IgD-negative memory B cell (primary cell): ENCODE data around the gene IKZF1. TPM values are rescaled to one million over a fixed set of nuclear protein-coding genes. Genes with fewer than 3 reads are reported as not detected.
"Not testable (repeated sequence)": the region's sequence is repeated elsewhere in the genome, so short reads cannot be mapped to it uniquely, and the experiment has no call there.

Source experiments
- H3K27ac Mint-ChIP-seq, 3 donors: one replicate each; pipeline ENCODE4 v1.8.0; 2020 to 2022; ENCODE audit warnings: mild to moderate bottlenecking in 3 of 3, mixed read lengths in 3 of 3, moderate library complexity in 1 of 3
- H3K27me3 Mint-ChIP-seq: one replicate; pipeline ENCODE4 v1.8.0; 2021; ENCODE audit warnings: mixed read lengths
- H3K36me3 Mint-ChIP-seq: one replicate; pipeline ENCODE4 v1.8.0; 2020; ENCODE audit warnings: mild to moderate bottlenecking, mixed read lengths
- H3K4me1 Mint-ChIP-seq, 3 donors: one replicate each; pipeline ENCODE4 v1.8.0; 2020 to 2022; ENCODE audit warnings: mixed read lengths in 3 of 3, mild to moderate bottlenecking in 1 of 3
- H3K4me3 Mint-ChIP-seq, 4 donors: one replicate each; pipeline ENCODE4 v1.8.0; 2020 to 2022; ENCODE audit warnings: mild to moderate bottlenecking in 4 of 4, mixed read lengths in 4 of 4, moderate library complexity in 3 of 4
- H3K9me3 Mint-ChIP-seq, 3 donors: one replicate each; pipeline ENCODE4 v1.8.0; 2020 to 2021; ENCODE audit warnings: mixed read lengths in 3 of 3, mild to moderate bottlenecking in 1 of 3
- polyA plus RNA-seq: library from polyadenylated mRNA; unstranded; fragments of 300-500 nt; fragmentation: Illumina TruSeq; gene quantifications from one replicate; pipeline ENCODE4 v1.2.3, GENCODE V29; 2021

Gene IKZF1
- polyA plus RNA-seq, 1 donor from 2014 or later, result 213 TPM

- no peaks in the 10 kb centered on the region for H3K9me3 Mint-ChIP-seq
- peaks cover 1% of the 10 kb centered on the region for H3K27me3 Mint-ChIP-seq
- no peak overlapping the region for H3K27ac Mint-ChIP-seq
- H3K36me3 Mint-ChIP-seq, result peaks cover 5% of the 10 kb centered on the region
- H3K4me3 Mint-ChIP-seq, result peak overlapping the region in 3 of 4 donors; percentile 54 to 91 (median 86)
- peaks cover 28 to 60% (median 57%) of the 10 kb centered on the region in 3 donors for H3K4me1 Mint-ChIP-seq
Observed at GRCh38 chr7:50329775-50330174, 25.3 kb downstream of the IKZF1 start.

GRCh38 chr7:50330254-50330653, 25.7 kb downstream of the IKZF1 start:
- H3K36me3 Mint-ChIP-seq, result peaks cover 5% of the 10 kb centered on the region
- peak overlapping the region in 3 of 4 donors; percentile 54 to 91 (median 86) for H3K4me3 Mint-ChIP-seq
- no peak overlapping the region for H3K27ac Mint-ChIP-seq
- peaks cover 1% of the 10 kb centered on the region for H3K27me3 Mint-ChIP-seq
- no peaks in the 10 kb centered on the region for H3K9me3 Mint-ChIP-seq
- H3K4me1 Mint-ChIP-seq, result peaks cover 26 to 60% (median 57%) of the 10 kb centered on the region in 3 donors

DNA sequence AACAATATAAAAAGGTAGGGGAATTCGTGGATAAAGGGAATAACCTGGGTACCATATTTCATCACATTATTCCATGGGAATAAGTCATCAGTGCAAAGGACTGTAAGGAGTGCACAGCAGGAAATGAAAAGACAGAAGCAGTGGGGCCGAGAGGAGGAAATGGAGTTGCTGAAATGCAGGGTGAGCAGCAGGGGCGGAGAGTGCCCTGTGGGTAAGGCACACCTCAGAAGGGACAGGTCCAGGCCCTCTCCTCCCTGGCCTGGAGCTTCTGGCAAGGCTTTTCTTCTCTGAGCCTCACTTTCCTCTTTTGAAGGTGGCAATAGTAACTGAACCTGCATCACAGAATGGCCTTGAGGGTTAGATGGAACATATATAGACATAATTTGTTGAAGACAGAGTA, 26.2 kb downstream of the IKZF1 start:
- Mint-ChIP-seq H3K4me3 (peak overlapping the region in 3 of 4 donors; percentile 54 to 91 (median 86)), H3K36me3 (peaks cover 5% of the 10 kb centered on the region), H3K9me3 (no peaks in the 10 kb centered on the region), H3K4me1 (peaks cover 26 to 60% (median 56%) of the 10 kb centered on the region in 3 donors), H3K27ac (no peak overlapping the region), H3K27me3 (peaks cover 1% of the 10 kb centered on the region)

DNA sequence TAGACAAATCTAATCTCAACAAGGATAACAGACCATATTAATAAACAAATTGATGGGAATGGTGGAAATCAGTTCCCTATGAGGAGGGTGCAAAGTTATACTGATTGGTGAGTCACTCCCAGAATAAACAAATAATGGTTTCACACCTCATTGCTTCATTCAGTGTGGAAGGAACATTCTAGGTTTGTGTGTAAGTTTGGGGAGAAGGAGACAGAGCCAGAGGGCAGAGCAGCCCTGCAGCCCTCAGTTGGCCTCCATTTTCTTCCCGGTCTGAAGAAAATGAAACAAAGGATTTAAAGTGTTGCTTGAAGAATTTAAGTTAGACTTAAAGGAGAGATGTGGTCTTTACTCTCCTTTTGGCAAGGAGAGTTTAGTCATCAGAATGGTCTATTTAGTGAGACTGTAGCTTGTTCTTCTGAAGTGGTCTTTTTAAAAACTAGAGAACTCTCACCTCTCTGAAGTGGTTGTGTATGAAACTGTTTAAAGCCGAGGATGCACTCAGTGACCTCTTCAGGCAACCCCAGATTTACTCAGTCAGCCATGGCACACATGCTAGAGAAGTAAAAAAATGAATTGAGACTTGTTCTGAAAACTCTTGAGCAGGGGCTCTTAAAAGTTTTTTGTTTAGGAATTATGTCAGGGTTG, 27.2 kb downstream of the IKZF1 start:
- Mint-ChIP-seq H3K36me3 (peaks cover 3% of the 10 kb centered on the region), H3K27ac (no peak overlapping the region), H3K4me1 (peaks cover 23 to 52% (median 46%) of the 10 kb centered on the region in 3 donors), H3K27me3 (peaks cover 1% of the 10 kb centered on the region), H3K9me3 (no peaks in the 10 kb centered on the region), H3K4me3 (peak overlapping the region in 2 of 4 donors; percentile 35 to 86)

- Mint-ChIP-seq H3K36me3 (peaks cover 3% of the 10 kb centered on the region), H3K27ac (no peak overlapping the region), H3K4me3 (peak overlapping the region in 2 of 4 donors; percentile 35 to 86), H3K9me3 (no peaks in the 10 kb centered on the region), H3K27me3 (peaks cover 1% of the 10 kb centered on the region), H3K4me1 (peaks cover 24 to 47% (median 41%) of the 10 kb centered on the region in 3 donors)
Observed at GRCh38 chr7:50332241-50333165, 28.0 kb downstream of the IKZF1 start.

DNA sequence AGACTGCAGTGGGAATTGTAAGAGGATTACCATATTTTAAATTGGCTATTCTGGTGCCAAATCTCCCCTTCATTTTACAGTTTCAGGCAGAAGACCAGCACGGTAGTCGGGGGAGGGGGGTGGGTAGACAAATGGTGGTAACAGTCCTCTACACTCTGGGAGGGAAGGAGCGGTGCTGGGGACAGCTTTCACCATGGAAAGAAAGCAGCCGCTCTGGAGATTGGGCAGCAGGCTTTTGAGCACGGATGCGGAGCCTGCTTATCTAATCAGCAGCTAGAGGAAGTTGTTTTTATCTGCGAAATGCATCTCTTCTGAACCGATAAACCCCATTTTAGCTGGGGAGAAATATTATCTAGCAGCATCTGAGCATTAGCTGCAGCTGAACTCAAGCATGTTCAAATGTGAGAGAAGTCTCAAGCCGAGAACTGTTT, 28.7 kb downstream of the IKZF1 start:
- peaks cover 1% of the 10 kb centered on the region for H3K27me3 Mint-ChIP-seq
- H3K27ac Mint-ChIP-seq, result no peak overlapping the region
- H3K4me3 Mint-ChIP-seq, result no peak overlapping the region
- peaks cover 24 to 47% (median 44%) of the 10 kb centered on the region in 3 donors for H3K4me1 Mint-ChIP-seq
- H3K9me3 Mint-ChIP-seq, result no peaks in the 10 kb centered on the region
- peaks cover 2% of the 10 kb centered on the region for H3K36me3 Mint-ChIP-seq

- no peak overlapping the region for H3K27ac Mint-ChIP-seq
- peaks cover 1% of the 10 kb centered on the region for H3K27me3 Mint-ChIP-seq
- H3K4me1 Mint-ChIP-seq, result peaks cover 31 to 54% (median 54%) of the 10 kb centered on the region in 3 donors
- H3K9me3 Mint-ChIP-seq, result no peaks in the 10 kb centered on the region
- H3K36me3 Mint-ChIP-seq, result peaks cover 2% of the 10 kb centered on the region
- no peak overlapping the region for H3K4me3 Mint-ChIP-seq
Observed at GRCh38 chr7:50334341-50334994, 30.0 kb downstream of the IKZF1 start.

DNA sequence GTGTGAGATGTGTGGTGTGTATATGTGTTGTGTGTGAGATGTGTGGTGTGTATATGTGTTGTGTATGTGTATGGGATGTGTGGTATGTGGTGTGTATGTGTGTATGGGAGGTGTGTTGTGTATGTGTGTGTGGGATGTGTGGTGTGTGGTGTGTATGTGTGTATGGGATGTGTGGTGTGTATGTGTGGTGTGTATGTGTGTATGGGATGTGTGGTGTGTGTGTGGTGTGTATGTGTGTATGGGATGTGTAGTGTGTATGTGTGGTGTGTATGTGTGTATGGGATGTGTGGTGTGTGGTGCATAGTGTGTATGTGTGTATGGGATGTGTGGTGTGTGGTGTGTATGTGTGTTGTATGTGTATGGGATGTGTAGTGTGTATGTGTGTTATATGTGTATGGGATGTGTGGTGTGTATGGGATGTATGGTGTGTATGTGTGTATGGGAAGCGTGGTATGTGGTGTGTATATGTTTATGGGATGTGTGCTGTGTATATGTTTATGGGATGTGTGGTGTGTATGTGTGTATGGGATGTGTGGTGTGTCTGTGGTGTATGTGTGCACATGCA, 30.8 kb downstream of the IKZF1 start:
- Mint-ChIP-seq H3K4me3 (no peak overlapping the region), H3K9me3 (no peaks in the 10 kb centered on the region), H3K27me3 (no peaks in the 10 kb centered on the region), H3K27ac (no peak overlapping the region), H3K36me3 (peaks cover 2% of the 10 kb centered on the region), H3K4me1 (peaks cover 39 to 54% (median 53%) of the 10 kb centered on the region in 3 donors)

GRCh38 chr7:50335795-50336754, 31.6 kb downstream of the IKZF1 start:
- Mint-ChIP-seq H3K4me3 (peak overlapping the region in 2 of 4 donors; percentile 63 to 93), H3K9me3 (no peaks in the 10 kb centered on the region), H3K27me3 (no peaks in the 10 kb centered on the region), H3K36me3 (no peaks in the 10 kb centered on the region), H3K27ac (no peak overlapping the region), H3K4me1 (peaks cover 43 to 53% (median 50%) of the 10 kb centered on the region in 3 donors)

DNA sequence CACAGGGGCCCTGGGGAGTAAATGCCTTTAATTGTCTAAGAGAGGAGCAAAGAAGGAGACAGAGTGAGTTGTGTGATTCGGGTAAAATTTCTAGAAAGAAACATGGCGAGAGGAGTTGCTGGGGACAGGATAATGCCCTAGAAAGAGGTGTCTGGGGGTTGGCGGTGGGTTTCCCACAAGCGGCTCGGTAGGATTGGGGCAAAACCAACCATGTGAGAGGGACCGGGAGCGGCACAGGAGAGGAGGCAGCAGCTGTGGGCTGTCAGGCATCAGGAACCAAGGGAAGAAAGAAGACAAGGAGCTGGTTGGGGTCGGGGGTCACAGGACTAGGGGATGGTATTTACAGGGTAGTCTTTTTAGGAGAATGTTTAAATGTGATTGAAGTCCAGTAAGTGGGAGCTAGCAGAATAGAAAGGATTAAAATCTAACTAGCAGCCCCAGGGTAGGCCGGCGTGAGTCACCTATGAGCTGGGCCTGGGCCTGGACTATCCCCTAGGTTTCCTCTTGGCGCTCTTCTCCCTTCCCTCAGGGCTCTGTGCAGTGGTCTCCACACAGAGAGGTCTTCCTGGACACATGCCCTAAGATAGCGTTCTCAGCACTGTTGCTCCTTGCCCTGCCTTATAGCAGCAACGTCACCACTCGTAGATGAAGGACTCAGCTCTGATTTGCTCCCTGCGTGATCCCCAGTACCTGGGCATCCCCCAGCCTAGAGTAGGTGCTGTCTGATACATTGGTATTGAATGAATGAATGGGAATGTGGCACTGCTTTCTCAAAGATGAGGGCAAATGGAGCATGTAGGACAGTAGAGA, 32.6 kb downstream of the IKZF1 start:
- Mint-ChIP-seq H3K4me1 (peaks cover 48 to 52% (median 52%) of the 10 kb centered on the region in 3 donors), H3K9me3 (no peaks in the 10 kb centered on the region), H3K27me3 (no peaks in the 10 kb centered on the region), H3K36me3 (no peaks in the 10 kb centered on the region), H3K4me3 (peak overlapping the region in 2 of 4 donors; percentile 67 to 93), H3K27ac (no peak overlapping the region)

DNA sequence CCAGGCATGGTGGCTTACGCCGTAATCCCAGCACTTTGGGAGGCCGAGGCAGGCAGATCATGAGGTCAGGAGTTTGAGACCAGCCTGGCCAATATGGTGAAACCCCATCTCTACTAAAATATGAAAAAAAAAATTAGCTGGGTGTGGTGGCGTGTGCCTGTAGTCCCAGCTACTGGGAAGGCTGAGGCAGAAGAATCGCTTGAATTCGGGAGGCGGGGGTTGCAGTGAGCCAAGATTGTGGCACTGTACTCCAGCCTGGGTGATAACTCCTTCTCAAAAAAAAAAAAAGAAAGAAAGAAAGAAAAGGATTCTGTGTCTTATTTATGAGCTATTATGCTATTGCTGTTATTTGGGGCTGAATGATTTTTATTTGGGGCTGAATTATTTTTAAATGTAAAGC, 35.0 kb downstream of the IKZF1 start:
- peak overlapping the region in 2 of 4 donors; percentile 78 to 93 for H3K4me3 Mint-ChIP-seq
- not testable (repeated sequence) for H3K27me3 Mint-ChIP-seq, H3K9me3 Mint-ChIP-seq, H3K36me3 Mint-ChIP-seq
- peaks cover 61 to 73% (median 62%) of the 10 kb centered on the region in 3 donors for H3K4me1 Mint-ChIP-seq
- H3K27ac Mint-ChIP-seq, result peak overlapping the region in 1 of 3 donors; percentile 93

DNA sequence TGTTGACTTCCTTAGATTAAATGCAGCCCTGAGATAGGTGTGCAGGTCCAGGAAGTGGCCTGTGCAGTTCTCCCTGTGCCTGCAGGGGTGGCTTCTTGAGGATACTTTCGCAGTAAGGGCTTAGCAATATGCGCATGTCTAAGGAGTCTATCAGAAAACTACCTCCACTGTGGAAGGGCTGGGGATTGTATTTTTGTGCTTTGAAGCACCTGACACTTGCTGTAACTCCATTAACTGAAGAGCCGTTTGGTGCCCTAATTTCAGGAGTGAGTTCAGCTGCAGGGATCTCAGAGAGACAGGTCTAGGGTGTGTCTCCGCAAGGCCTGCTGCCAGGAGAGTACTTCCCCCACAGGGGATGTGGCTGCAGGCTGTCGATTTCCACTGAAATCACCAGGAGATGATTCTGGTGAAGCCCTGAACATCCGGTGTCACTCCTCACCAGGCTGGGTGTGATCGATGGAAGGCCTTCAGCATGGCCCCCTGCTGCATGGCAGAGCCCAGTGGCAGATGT, 35.5 kb downstream of the IKZF1 start:
- Mint-ChIP-seq H3K27ac (peak overlapping the region in 2 of 3 donors; percentile 91 to 93), H3K27me3 (no peaks in the 10 kb centered on the region), H3K4me3 (peak overlapping the region in 2 of 4 donors; percentile 41 to 79), H3K9me3 (no peaks in the 10 kb centered on the region), H3K4me1 (peaks cover 63 to 75% (median 65%) of the 10 kb centered on the region in 3 donors), H3K36me3 (peaks cover 8% of the 10 kb centered on the region)

DNA sequence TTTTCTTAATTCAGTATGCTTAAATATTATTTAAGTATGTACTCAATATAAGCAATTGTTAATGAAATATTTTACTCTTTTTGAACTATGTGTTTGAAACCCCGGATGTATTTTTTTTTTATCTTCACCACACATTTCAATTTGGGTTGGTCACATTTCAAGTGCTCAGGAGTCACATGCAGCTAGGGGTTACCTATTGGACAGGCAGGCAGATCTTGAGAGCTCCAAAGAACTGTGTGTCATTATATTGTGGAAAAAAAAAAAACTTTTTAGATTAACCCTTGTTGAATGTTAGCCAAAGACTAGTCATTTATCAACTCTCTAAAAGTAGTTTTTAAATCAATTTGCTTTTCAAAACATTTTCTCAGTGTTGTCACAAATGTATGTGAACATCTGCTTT, 37.2 kb downstream of the IKZF1 start:
- H3K4me1 Mint-ChIP-seq, result peaks cover 68 to 82% (median 74%) of the 10 kb centered on the region in 3 donors
- peaks cover 13% of the 10 kb centered on the region for H3K36me3 Mint-ChIP-seq
- H3K27me3 Mint-ChIP-seq, result no peaks in the 10 kb centered on the region

More for the DNA sequence above, 37.2 kb downstream of the IKZF1 start:
- Mint-ChIP-seq H3K4me3 (peak overlapping the region in 2 of 4 donors; percentile 64 to 83), H3K9me3 (no peaks in the 10 kb centered on the region), H3K27ac (peak overlapping the region in 2 of 3 donors; percentile 91 to 93)
